H1 (cell line): Measurements from ENCODE around the gene MAIP1. TPM values are rescaled to one million over a fixed set of nuclear protein-coding genes. Genes with fewer than 3 reads are reported as not detected.

Experiments used
- CBX8 ChIP-seq: fragments of 300-800, 300-1000 bp; sonication (generic); IDR thresholded peaks from 2 replicates; pipeline ENCODE4 v1.7.1; 2016; ENCODE audit warnings: low read depth, low read length, borderline replicate concordance
- GTF2F1 ChIP-seq: IDR thresholded peaks from 2 replicates; pipeline ENCODE4 v1.6.1; 2012; ENCODE audit warnings: low read depth, low read length, improper control_type of control experiment, borderline replicate concordance
- HDAC2 ChIP-seq, 2 experiments: fragments of 300-600 bp in 1 of 2; sonication (generic) in 1 of 2; IDR thresholded peaks; 2 replicates each; pipeline ENCODE4 v1.6.1; 2011 to 2012; ENCODE audit warnings: low read depth in 2 of 2, low read length in 2 of 2, mild to moderate bottlenecking in 2 of 2, moderate library complexity in 2 of 2, borderline replicate concordance in 1 of 2, inconsistent platforms in 1 of 2
- JUN ChIP-seq: IDR thresholded peaks from 2 replicates; pipeline ENCODE4 v1.6.1; 2011; ENCODE audit warnings: low read depth, mild to moderate bottlenecking, improper control_type of control experiment, low read length
- POLR2A ChIP-seq, 2 experiments: IDR thresholded peaks; 1 replicate in 1 of 2; 2 replicates in 1 of 2; pipeline ENCODE4 v1.6.1; 2011; ENCODE audit warnings: low read depth in 2 of 2, low read length in 2 of 2, mild to moderate bottlenecking in 2 of 2; ENCODE audit errors: control extremely low read depth in 1 of 2
- polyA plus RNA-seq, 7 experiments: library from polyadenylated mRNA; depleted of rRNA in 3 of 7; stranded (reverse) in 5 of 7; unstranded in 2 of 7; fragments of >200 nt in 5 of 7; fragments of 200-250 nt in 2 of 7; gene quantifications; 1 replicate in 5 of 7; 2 replicates in 1 of 7; 4 replicates in 1 of 7; pipeline versions ENCODE4 v1.2.1 to v1.2.3, GENCODE V29; 2011 to 2013; ENCODE audit warnings: missing spikeins in 2 of 7, mixed read lengths in 2 of 7
- total RNA-seq: library from RNA; stranded (reverse); fragmentation: NEBNext Ultra II Directional; extraction: Animal tissue kit (Norgen Biotek cat#: 25700); gene quantifications from 2 replicates; pipeline ENCODE4 v1.2.1, GENCODE V29; 2021
- TF ChIP-seq, protein P1 (sequence below): fragments of 300-600 bp; sonication (generic); IDR thresholded peaks from 2 replicates; pipeline ENCODE4 v1.7.1; 2012; ENCODE audit warnings: low read length, moderate library complexity, mild to moderate bottlenecking, inconsistent platforms; ENCODE audit not compliant: insufficient replicate concordance

Gene MAIP1
- total and polyA plus RNA-seq, 2 of the 8 experiments (the other 6 are each of a cell fraction or from before 2014, with no cell fraction given): 23.2 to 28.5 TPM

DNA sequence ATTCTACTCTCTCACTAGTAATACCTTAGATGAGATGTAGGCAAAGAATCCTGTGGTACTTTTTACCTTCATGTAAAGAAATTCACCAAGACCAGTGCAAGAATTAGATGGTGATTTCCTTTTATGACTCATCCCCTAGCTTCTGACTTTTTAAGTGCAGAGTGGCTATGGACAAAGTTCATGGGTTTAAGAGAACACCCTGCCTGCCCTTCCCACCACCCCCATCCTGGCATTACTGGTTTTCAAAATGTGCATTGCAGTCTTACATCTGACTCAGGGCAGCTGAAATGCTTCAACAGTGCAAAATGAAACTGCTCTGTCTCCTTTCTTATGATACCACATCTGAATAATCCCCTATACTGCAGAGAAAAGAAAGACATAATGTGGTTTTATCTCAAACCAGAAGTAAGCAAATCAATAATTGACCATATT lies 22.6 kb downstream of the MAIP1 start (continued):
- TF ChIP-seq CBX8: no peak
- TF ChIP-seq POLR2A (IDR thresholded peaks at IDR 0.05; ENCODE audit: control extremely low read depth in 1 of 2, low read depth in 2 of 2, low read length in 2 of 2): no peak
- no peak for TF ChIP-seq GTF2F1
- TF ChIP-seq HDAC2 (IDR thresholded peaks at IDR 0.05; ENCODE audit: borderline replicate concordance in 1 of 2, low read depth in 2 of 2, low read length in 2 of 2): no peak
- TF ChIP-seq, protein P1, sequence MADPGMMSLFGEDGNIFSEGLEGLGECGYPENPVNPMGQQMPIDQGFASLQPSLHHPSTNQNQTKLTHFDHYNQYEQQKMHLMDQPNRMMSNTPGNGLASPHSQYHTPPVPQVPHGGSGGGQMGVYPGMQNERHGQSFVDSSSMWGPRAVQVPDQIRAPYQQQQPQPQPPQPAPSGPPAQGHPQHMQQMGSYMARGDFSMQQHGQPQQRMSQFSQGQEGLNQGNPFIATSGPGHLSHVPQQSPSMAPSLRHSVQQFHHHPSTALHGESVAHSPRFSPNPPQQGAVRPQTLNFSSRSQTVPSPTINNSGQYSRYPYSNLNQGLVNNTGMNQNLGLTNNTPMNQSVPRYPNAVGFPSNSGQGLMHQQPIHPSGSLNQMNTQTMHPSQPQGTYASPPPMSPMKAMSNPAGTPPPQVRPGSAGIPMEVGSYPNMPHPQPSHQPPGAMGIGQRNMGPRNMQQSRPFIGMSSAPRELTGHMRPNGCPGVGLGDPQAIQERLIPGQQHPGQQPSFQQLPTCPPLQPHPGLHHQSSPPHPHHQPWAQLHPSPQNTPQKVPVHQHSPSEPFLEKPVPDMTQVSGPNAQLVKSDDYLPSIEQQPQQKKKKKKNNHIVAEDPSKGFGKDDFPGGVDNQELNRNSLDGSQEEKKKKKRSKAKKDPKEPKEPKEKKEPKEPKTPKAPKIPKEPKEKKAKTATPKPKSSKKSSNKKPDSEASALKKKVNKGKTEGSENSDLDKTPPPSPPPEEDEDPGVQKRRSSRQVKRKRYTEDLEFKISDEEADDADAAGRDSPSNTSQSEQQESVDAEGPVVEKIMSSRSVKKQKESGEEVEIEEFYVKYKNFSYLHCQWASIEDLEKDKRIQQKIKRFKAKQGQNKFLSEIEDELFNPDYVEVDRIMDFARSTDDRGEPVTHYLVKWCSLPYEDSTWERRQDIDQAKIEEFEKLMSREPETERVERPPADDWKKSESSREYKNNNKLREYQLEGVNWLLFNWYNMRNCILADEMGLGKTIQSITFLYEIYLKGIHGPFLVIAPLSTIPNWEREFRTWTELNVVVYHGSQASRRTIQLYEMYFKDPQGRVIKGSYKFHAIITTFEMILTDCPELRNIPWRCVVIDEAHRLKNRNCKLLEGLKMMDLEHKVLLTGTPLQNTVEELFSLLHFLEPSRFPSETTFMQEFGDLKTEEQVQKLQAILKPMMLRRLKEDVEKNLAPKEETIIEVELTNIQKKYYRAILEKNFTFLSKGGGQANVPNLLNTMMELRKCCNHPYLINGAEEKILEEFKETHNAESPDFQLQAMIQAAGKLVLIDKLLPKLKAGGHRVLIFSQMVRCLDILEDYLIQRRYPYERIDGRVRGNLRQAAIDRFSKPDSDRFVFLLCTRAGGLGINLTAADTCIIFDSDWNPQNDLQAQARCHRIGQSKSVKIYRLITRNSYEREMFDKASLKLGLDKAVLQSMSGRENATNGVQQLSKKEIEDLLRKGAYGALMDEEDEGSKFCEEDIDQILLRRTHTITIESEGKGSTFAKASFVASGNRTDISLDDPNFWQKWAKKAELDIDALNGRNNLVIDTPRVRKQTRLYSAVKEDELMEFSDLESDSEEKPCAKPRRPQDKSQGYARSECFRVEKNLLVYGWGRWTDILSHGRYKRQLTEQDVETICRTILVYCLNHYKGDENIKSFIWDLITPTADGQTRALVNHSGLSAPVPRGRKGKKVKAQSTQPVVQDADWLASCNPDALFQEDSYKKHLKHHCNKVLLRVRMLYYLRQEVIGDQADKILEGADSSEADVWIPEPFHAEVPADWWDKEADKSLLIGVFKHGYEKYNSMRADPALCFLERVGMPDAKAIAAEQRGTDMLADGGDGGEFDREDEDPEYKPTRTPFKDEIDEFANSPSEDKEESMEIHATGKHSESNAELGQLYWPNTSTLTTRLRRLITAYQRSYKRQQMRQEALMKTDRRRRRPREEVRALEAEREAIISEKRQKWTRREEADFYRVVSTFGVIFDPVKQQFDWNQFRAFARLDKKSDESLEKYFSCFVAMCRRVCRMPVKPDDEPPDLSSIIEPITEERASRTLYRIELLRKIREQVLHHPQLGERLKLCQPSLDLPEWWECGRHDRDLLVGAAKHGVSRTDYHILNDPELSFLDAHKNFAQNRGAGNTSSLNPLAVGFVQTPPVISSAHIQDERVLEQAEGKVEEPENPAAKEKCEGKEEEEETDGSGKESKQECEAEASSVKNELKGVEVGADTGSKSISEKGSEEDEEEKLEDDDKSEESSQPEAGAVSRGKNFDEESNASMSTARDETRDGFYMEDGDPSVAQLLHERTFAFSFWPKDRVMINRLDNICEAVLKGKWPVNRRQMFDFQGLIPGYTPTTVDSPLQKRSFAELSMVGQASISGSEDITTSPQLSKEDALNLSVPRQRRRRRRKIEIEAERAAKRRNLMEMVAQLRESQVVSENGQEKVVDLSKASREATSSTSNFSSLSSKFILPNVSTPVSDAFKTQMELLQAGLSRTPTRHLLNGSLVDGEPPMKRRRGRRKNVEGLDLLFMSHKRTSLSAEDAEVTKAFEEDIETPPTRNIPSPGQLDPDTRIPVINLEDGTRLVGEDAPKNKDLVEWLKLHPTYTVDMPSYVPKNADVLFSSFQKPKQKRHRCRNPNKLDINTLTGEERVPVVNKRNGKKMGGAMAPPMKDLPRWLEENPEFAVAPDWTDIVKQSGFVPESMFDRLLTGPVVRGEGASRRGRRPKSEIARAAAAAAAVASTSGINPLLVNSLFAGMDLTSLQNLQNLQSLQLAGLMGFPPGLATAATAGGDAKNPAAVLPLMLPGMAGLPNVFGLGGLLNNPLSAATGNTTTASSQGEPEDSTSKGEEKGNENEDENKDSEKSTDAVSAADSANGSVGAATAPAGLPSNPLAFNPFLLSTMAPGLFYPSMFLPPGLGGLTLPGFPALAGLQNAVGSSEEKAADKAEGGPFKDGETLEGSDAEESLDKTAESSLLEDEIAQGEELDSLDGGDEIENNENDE: no peak
- TF ChIP-seq JUN: no peak
